DMS 273 (cell line): ENCODE results near the gene TFF3.

Experiments used
- DNase-seq: peaks from one replicate; lab custom pipeline; 2025; ENCODE audit not compliant: unreplicated experiment; lab: John Stamatoyannopoulos, UW

TFF3 gene

DNA sequence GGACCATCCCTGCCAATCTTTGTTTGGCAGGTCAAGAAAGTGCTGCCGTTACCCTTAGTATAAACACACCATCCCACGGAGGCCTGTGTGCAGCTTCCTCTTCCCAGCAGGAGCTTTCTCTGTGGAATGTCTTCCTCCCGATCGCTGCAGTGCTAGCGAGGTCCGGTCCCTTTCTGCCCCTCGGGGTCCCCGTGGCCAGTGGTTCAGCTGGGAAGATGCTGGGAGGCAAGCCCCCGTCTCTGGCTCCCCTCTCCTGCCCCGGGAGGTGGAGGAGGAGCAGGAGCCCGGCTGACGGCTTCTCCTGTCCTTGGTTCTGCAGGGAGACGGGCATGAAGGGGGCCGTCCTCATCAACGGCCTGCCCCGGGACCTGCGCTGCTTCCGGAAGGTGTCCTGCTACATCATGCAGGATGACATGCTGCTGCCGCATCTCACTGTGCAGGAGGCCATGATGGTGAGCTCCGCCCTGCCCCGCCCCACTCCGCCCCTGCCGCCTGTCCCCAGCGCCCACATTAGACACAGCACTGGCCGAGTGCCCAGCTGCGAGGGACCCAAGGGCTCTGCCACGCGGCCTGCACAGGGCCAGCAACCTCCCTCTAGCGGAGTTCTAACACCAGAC is 42.1 kb downstream of the TFF3 start:
- no peak for DNase-seq

DNA sequence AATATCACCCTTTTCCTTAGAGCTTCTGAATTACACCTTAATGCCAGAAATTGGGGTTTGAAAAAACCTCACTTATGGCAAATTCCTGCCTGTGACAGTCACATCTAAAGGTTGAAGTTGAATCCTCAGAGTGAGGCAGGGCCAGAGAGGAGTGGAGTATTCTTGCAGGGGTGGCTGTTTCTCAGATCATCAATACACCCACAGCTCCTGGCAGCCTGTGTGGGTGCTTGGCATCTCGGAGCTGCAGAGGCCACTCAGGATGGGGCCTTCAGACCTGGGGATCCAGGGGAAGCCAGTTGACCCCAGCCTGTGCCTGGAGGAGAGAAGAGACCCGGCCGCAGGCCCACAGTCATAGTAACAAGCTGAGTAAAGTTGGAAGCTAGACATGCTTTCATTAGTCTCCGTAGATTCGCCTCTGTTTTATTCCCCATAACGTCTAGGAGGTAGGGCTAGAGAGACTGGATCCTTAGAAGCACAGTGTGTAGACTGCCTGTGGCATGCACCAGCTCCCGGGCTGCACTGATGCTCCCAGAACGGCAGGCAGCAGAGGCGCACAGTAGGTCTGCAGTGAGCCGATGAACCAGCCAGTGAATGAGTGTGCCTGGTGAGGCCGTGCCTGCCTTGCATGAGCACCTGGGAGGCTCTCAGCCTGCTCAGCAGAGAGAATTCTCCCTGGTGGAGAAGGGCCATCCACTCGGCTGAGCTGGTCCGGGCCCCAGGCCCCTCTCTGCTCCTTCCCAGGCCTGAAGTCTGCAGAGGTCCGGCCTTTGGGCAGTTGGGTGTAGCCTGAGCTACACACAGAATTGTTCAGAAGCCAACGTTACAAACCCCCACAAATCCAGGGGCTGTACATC is 42.9 kb downstream of the TFF3 start:
- DNase-seq = no peak

DNA sequence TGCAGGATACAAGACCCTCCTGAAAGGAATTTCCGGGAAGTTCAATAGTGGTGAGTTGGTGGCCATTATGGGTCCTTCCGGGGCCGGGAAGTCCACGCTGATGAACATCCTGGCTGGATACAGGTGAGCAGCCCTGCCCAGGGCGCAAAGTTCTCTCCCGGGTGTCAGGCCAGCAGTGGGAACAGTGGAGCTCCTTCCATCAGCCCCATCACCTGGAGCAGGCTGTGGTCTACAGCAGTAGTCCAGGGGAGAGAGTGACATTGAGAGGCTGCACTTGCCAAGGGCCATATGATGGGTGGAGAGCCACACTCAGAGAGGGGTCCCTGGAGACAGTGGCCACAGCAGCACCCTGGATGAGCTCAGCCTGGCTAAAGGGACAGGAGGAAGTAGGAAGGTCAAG is 44.1 kb downstream of the TFF3 start:
- no peak for DNase-seq

DNA sequence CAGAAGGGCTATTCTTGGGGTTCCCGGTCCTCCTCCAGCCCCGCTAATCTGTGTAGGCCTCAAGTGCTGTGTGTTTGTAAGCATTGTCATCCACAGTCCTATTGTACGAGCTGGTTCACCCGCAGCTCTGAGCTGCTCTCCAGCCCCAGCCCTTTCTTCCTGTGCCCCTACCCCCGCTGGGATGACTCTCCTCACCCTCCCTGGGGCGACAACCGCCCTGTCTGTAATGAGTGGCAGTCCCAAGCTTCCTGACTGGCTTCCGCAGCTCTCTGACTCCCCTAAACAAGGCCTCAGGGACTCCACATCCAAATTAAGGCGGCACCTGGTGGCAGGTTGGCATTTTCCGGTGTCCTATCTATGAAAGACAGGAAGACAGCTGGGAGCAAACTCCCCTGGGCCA is 45.8 kb downstream of the TFF3 start:
- DNase-seq = no peak

DNA sequence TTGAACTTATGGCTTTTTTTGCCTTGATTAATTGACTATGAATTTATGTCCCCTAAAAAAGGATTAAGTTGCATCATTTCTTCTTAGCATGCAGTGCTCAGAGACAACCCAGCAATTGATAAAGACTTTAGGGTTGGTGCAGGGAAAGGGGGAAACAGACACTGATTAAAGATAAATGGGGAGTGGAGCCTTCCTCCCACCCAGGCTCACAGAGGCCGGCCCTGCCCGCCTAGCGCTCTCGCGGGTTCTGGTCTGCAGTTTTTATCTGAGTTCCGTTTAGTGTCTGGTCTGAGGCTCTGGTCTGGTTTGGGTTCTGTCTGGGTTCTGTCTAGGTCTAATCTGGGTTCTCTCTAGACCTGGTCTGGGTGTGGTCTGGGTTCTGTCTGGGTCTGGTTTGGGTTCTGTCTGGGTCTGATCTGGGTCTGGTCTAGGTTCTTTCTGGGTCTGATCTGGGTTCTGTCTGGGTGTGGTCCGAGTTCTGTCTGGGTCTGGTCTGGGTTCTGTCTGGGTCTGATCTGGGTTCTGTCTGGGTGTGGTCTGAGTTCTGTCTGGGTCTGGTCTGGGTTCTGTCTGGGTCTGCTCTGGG is 48.1 kb downstream of the TFF3 start:
- DNase-seq = no peak

DNA sequence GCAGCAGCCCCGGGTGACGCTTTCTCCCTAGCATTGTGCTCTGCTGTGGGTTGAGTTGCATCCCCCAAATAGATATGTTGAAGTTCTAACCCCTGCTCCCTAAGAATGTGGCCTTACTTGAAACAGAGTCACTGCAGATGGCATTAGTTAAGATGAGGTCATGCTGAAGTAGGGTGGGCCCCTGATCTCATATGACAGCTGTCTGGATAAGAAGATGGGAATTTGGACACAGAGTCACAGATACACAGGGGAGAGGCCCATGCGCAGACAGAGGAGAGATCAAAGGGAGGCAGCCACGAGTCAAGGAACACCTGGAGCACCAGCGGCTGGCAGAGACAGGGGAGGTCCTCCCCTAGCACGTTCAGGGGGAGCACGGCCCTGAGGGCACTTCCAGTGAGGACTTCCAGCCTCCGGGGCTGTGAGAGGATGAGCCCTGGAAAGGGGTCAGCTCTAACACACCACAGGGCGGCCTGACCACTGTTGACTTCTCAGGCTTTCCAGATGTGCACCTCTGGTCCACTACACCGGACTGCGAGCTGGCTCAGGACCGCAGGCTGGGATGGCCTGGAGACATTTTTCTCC is 49.9 kb downstream of the TFF3 start:
- no peak for DNase-seq

GRCh38 chr21:42264245-42265195 is 50.7 kb downstream of the TFF3 start:
- no peak for DNase-seq

DNA sequence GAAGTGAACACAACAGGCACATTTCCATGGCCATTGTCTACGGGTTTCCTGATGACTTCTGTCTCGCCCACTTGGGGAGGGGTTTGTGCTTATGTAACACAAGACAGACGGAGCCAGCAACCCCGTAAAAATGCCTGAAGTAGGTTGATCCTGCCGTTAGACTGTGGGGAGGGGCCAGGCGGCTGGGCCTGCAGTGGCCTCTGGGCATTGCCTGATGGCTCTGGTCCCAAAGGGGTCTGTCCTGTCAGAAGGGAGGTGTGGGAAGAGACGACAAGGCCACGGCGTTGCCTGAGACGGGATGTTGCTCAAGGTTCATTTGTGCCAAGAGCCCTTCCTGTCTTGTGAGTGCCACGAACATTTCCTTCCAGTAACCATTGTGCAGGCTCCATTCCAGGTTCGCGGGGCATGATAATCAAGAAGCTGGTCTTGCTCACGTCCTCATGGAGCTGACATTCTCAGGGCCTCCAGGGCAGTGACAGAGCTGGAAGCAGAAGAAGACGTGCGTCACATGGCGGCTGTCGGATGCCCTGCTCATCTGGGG is 51.5 kb downstream of the TFF3 start:
- DNase-seq = no peak

- DNase-seq = peak; percentile 14
Observed at GRCh38 chr21:42262831-42263231, 52.4 kb downstream of the TFF3 start.

DNA sequence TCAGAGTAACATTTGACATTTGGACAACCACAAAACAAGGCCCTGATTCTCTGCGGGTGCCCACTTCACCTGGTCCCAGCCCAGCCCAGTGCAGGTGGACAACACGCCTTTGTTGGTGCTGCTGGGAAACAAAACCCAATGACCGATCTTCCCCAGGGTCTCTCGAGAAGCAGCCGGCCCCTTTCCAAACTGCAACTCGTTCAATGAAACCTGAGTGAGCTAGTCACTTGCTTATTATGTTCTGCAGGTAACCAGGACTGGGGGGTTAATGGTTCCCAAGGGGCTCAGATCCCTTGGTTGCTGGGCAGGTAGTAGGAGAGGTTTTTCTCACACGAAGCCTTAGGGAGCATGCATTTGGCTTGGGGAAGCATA is 53.4 kb downstream of the TFF3 start:
- DNase-seq = no peak
